K562 (cell line): Measurements from ENCODE around the gene GRIK5. TPM values are rescaled to one million over a fixed set of nuclear protein-coding genes. Genes with fewer than 3 reads are reported as not detected.
A peak's percentile ranks its signal among the peaks of the same experiment; 100 is the strongest.

Source experiments
- GABPB1 ChIP-seq: sonication (generic); formaldehyde crosslinking; IDR thresholded peaks from 2 replicates; pipeline ENCODE4 v1.8.0; 2022; ENCODE audit warnings: mild to moderate bottlenecking, missing genetic modification reagents
- JUND ChIP-seq, 2 experiments: IDR thresholded peaks; 2 replicates in 1 of 2; 3 replicates in 1 of 2; pipeline ENCODE4 v1.6.1; 2011; ENCODE audit warnings: borderline replicate concordance in 2 of 2, low read depth in 2 of 2, low read length in 2 of 2, improper control_type of control experiment in 1 of 2, missing biosample characterization in 1 of 2, missing genetic modification characterization in 1 of 2, missing genetic modification reagents in 1 of 2
- TEAD2 ChIP-seq: fragments of 450-650 bp; IDR thresholded peaks from 2 replicates; pipeline ENCODE4 v1.6.1; 2016; ENCODE audit warnings: missing genetic modification characterization, control low read depth, missing compliant biosample characterization
- TSC22D4 ChIP-seq: fragments of 450-650 bp; IDR thresholded peaks from 2 replicates; pipeline ENCODE4 v1.6.1; 2016; ENCODE audit warnings: missing genetic modification characterization, missing biosample characterization, control low read depth
- polyA plus RNA-seq, 8 experiments: library from polyadenylated mRNA; depleted of rRNA in 4 of 8; stranded (reverse) in 5 of 8; unstranded in 3 of 8; fragments of >200 nt; fragmentation: Nextera tagmentation in 2 of 8; fragmentation: Illumina TruSeq in 1 of 8; extraction: Ambion mirVana in 2 of 8; extraction: Trizol in 1 of 8; gene quantifications; 2 replicates each; pipeline versions ENCODE4 v1.2.1 to v1.2.3, GENCODE V29; 2011 to 2014; ENCODE audit warnings: inconsistent platforms in 1 of 8, missing spikeins in 1 of 8
- total RNA-seq, 7 experiments: library from RNA; depleted of rRNA in 6 of 7; stranded (reverse); fragments of >200 nt in 6 of 7; fragmentation: Illumina TruSeq in 2 of 7; extraction: Trizol in 2 of 7; gene quantifications; 2 replicates each; pipeline versions ENCODE4 v1.2.1 to v1.2.3, GENCODE V29; 2011 to 2021; ENCODE audit warnings: low replicate concordance in 1 of 7
- TF ChIP-seq, protein P1 (sequence below): fragments of 450-650 bp; IDR thresholded peaks from 2 replicates; pipeline ENCODE4 v1.6.1; 2016; ENCODE audit warnings: borderline replicate concordance
- TF ChIP-seq, protein P2 (sequence below): sonication (generic); formaldehyde crosslinking; IDR thresholded peaks from 2 replicates; pipeline ENCODE4 v1.8.1; 2023; ENCODE audit warnings: mild to moderate bottlenecking, missing genetic modification reagents
- TF ChIP-seq, protein P3 (sequence below): fragments of 450-650 bp; IDR thresholded peaks from 2 replicates; pipeline ENCODE4 v1.6.1; 2016; ENCODE audit warnings: low read depth, mild to moderate bottlenecking, moderate library complexity
- TF ChIP-seq, protein P4 (sequence below): fragments of 450-650 bp; formaldehyde crosslinking; IDR thresholded peaks from 2 replicates; pipeline ENCODE4 v1.4.0; 2022; ENCODE audit warnings: mild to moderate bottlenecking, moderate library complexity
- TF ChIP-seq, protein P5 (sequence below), 2 experiments: fragments of 450-650 bp in 1 of 2; sonication (generic) in 1 of 2; formaldehyde crosslinking in 1 of 2; IDR thresholded peaks; 2 replicates each; pipeline versions ENCODE4 v1.7.1 to v1.9.0; 2016 to 2022; ENCODE audit warnings: inconsistent platforms in 1 of 2, mild to moderate bottlenecking in 1 of 2, missing genetic modification reagents in 1 of 2

GRIK5 gene
- total and polyA plus RNA-seq, 9 of the 15 experiments (the other 6 are each of a cell fraction or from before 2014, with no cell fraction given): 0.04 to 0.55 (median 0.27) TPM; not detected in 2

DNA sequence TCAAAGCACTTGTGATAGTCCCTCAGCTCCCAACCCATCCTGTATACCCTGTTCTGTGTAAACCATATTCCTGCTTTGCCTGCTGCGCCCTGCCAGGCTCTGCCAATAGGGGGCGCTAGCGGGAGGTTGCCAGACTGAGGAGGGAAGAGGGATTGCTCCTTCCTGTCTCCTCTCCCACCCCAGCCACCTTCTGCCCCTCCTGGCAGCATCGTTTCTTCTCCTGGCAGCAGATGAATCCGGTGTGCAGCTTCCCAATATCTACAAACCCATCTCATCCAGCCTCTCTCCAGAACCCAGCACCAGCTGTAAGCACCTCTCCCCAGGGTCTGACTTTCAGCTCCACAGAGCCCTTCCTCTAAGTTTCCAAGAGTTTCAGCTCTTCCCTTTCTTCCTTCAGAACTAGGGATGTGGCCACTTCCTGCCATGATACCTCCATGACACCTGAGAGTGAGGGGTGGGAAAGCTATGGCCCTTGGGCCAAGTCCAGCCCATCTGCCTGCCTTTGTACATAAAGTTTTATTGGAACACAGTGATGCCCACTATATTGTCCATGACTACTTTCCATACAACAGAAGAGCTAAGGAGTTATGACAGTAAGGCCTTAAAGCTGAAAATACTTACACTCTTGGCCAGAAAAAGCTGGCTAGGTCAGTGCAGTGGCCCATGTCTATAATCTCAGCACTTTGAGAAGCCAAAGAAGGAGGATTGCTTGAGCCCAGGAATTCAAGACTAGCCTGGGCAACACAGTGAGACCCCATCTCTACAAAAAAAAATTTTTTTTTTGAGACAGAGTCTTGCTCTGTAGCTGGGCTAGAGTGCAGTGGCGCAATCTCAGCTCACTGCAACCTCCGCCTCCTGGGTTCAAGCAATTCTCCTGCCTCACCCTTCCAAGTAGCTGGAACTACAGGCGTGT lies 41.4 kb downstream of the GRIK5 start (continued):
- TF ChIP-seq, protein P1, sequence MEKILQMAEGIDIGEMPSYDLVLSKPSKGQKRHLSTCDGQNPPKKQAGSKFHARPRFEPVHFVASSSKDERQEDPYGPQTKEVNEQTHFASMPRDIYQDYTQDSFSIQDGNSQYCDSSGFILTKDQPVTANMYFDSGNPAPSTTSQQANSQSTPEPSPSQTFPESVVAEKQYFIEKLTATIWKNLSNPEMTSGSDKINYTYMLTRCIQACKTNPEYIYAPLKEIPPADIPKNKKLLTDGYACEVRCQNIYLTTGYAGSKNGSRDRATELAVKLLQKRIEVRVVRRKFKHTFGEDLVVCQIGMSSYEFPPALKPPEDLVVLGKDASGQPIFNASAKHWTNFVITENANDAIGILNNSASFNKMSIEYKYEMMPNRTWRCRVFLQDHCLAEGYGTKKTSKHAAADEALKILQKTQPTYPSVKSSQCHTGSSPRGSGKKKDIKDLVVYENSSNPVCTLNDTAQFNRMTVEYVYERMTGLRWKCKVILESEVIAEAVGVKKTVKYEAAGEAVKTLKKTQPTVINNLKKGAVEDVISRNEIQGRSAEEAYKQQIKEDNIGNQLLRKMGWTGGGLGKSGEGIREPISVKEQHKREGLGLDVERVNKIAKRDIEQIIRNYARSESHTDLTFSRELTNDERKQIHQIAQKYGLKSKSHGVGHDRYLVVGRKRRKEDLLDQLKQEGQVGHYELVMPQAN: no peak
- TF ChIP-seq, protein P2, sequence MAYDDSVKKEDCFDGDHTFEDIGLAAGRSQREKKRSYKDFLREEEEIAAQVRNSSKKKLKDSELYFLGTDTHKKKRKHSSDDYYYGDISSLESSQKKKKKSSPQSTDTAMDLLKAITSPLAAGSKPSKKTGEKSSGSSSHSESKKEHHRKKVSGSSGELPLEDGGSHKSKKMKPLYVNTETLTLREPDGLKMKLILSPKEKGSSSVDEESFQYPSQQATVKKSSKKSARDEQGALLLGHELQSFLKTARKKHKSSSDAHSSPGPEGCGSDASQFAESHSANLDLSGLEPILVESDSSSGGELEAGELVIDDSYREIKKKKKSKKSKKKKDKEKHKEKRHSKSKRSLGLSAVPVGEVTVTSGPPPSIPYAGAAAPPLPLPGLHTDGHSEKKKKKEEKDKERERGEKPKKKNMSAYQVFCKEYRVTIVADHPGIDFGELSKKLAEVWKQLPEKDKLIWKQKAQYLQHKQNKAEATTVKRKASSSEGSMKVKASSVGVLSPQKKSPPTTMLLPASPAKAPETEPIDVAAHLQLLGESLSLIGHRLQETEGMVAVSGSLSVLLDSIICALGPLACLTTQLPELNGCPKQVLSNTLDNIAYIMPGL (CRISPR knock-in tag): no peak
- no peak for TF ChIP-seq TSC22D4 (tag)
- TF ChIP-seq JUND (IDR thresholded peaks at IDR 0.05; ENCODE audit: borderline replicate concordance, low read depth, low read length): 0 out of 2 replicates have a peak, but pooled peaks have one; percentile 8
- no peak for TF ChIP-seq JUND (tag; IDR thresholded peaks at IDR 0.05; ENCODE audit: borderline replicate concordance, low read depth, low read length)
- TF ChIP-seq, protein P3, sequence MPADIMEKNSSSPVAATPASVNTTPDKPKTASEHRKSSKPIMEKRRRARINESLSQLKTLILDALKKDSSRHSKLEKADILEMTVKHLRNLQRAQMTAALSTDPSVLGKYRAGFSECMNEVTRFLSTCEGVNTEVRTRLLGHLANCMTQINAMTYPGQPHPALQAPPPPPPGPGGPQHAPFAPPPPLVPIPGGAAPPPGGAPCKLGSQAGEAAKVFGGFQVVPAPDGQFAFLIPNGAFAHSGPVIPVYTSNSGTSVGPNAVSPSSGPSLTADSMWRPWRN: no peak
- TF ChIP-seq, protein P4, sequence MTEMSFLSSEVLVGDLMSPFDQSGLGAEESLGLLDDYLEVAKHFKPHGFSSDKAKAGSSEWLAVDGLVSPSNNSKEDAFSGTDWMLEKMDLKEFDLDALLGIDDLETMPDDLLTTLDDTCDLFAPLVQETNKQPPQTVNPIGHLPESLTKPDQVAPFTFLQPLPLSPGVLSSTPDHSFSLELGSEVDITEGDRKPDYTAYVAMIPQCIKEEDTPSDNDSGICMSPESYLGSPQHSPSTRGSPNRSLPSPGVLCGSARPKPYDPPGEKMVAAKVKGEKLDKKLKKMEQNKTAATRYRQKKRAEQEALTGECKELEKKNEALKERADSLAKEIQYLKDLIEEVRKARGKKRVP (CRISPR knock-in tag): no peak
- TF ChIP-seq, protein P5, sequence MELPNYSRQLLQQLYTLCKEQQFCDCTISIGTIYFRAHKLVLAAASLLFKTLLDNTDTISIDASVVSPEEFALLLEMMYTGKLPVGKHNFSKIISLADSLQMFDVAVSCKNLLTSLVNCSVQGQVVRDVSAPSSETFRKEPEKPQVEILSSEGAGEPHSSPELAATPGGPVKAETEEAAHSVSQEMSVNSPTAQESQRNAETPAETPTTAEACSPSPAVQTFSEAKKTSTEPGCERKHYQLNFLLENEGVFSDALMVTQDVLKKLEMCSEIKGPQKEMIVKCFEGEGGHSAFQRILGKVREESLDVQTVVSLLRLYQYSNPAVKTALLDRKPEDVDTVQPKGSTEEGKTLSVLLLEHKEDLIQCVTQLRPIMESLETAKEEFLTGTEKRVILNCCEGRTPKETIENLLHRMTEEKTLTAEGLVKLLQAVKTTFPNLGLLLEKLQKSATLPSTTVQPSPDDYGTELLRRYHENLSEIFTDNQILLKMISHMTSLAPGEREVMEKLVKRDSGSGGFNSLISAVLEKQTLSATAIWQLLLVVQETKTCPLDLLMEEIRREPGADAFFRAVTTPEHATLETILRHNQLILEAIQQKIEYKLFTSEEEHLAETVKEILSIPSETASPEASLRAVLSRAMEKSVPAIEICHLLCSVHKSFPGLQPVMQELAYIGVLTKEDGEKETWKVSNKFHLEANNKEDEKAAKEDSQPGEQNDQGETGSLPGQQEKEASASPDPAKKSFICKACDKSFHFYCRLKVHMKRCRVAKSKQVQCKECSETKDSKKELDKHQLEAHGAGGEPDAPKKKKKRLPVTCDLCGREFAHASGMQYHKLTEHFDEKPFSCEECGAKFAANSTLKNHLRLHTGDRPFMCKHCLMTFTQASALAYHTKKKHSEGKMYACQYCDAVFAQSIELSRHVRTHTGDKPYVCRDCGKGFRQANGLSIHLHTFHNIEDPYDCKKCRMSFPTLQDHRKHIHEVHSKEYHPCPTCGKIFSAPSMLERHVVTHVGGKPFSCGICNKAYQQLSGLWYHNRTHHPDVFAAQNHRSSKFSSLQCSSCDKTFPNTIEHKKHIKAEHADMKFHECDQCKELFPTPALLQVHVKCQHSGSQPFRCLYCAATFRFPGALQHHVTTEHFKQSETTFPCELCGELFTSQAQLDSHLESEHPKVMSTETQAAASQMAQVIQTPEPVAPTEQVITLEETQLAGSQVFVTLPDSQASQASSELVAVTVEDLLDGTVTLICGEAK (IDR thresholded peaks at IDR 0.05): peak; percentile 88
- TF ChIP-seq, protein P5 (CRISPR knock-in tag; IDR thresholded peaks at IDR 0.05): peak; percentile 81
- TF ChIP-seq GABPB1 (CRISPR knock-in tag): peak; percentile 87
- no peak for TF ChIP-seq TEAD2 (tag)
